C4-2B (cell line): ENCODE results near the gene EMC7.

Experiments
- H3K27ac ChIP-seq: fragments of 450-650 bp; 2 replicates; pipeline ENCODE4 v1.5.1; 2017
- CTCF ChIP-seq: fragments of 450-650 bp; conservative IDR thresholded peaks from 2 replicates; pipeline ENCODE4 v1.5.1; 2017; ENCODE audit warnings: mild to moderate bottlenecking
- ZFX ChIP-seq: fragments of 450-650 bp; IDR thresholded peaks from 2 replicates; pipeline ENCODE4 v1.6.1; 2017

Gene EMC7

GRCh38 chr15:34101366-34102174, at the start of gene EMC7, which contains the start of gene PGBD4:
Gene EMC7, minus strand, starts transcription at chr15:34101862. Its CDS starts 23 bp downstream, at chr15:34101839.
Gene PGBD4, plus strand, starts transcription at chr15:34102083. Its CDS starts 449 bp downstream, at chr15:34102532.
- TF ChIP-seq ZFX (no peak), CTCF (no peak)
- peak within 1 kb of the TSS; percentile 74 for H3K27ac ChIP-seq

- no peak for TF ChIP-seq ZFX
- TF ChIP-seq CTCF, result no peak
- no peak overlapping the region for H3K27ac ChIP-seq
Measured at GRCh38 chr15:34147371-34148140, 45.9 kb upstream of the EMC7 start.

GRCh38 chr15:34133511-34133910, 31.8 kb upstream of the EMC7 start:
- no peak for TF ChIP-seq ZFX
- TF ChIP-seq CTCF, result no peak
- no peak overlapping the region for H3K27ac ChIP-seq

- H3K27ac ChIP-seq, result no peak overlapping the region
- TF ChIP-seq ZFX, result no peak
- no peak for TF ChIP-seq CTCF
Measured at GRCh38 chr15:34132881-34133280, 31.2 kb upstream of the EMC7 start.

GRCh38 chr15:34128898-34129297, 27.2 kb upstream of the EMC7 start:
- TF ChIP-seq CTCF, result no peak
- no peak for TF ChIP-seq ZFX
- no peak overlapping the region for H3K27ac ChIP-seq

GRCh38 chr15:34126522-34126921, 24.9 kb upstream of the EMC7 start:
- TF ChIP-seq CTCF (no peak), ZFX (no peak)
- no peak overlapping the region for H3K27ac ChIP-seq

GRCh38 chr15:34125945-34126344, 24.3 kb upstream of the EMC7 start:
- H3K27ac ChIP-seq, result no peak overlapping the region
- TF ChIP-seq ZFX, result no peak
- no peak for TF ChIP-seq CTCF
